Measurements from ENCODE around the gene NNT.

DNA sequence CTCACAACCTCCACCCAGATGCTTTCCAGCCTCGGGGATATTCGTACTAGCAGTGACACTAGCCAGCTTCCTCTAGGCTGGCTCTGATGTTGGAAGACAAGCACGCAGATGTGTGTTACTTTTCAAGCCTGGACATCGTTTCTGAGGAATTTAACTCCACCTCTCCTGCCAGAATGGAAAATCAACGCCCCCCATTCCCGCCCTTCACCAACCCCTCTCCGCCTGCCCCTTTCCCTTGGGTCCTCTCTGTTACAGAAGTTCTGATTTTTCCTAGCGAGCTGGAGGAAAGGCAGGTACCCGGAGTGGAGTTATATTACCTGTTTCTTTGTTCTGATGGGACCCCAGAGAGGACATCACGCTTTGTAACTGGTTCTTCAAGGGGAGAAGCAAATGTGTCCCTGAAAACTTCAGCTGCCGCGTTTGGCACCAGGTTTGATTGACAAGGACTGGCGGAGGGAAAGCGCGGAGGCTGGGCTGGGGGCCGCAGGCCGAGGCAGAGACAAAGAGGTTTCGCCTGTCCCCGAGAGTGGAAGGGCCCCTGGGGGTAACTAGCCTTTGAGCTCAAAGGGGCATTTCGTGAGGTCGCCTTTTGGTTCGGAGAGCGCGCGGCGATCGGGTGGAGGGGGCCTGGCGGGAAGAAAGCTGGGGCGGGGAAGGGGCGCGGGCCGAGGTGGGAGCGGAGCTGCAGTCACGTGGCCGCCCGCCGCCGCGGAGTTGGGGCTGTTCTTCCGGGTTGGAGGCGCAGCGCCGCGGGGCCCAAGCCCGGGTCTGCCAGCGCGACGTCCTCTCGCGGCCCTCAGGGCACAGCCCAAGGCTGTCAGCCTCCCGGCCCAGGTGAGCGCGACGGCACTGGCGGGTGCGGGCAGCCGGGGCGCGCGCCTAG lies at the start of gene NNT:
- TF ChIP-seq HDAC6 (IDR thresholded peaks at IDR 0.05; ENCODE audit: unreplicated experiment) (no peak), POLR2A (IDR thresholded peaks at IDR 0.05; ENCODE audit: low read depth, low read length) (peak; percentile 93), POLR2AphosphoS2 (IDR thresholded peaks at IDR 0.05; ENCODE audit: low read depth, low read length) (peak; percentile 51)

All from GM12878 (cell line).